A172 (cell line): ENCODE results near the gene CTNNA2. TPM values are rescaled to one million over a fixed set of nuclear protein-coding genes. Genes with fewer than 3 reads are reported as not detected.
"Not testable (repeated sequence)": the region's sequence is repeated elsewhere in the genome, so short reads cannot be mapped to it uniquely, and the experiment has no call there.

Experiments used
- DNase-seq: peaks from one replicate; pipeline ENCODE4 v3.0.0-alpha.2; 2015; ENCODE audit warnings: low spot score
- total RNA-seq: library from RNA; depleted of rRNA; stranded (reverse); fragments of >200 nt; shearing (Covaris generic); gene quantifications from 2 replicates; pipeline ENCODE4 v1.2.3, GENCODE V29; 2014

CTNNA2 gene
- total RNA-seq, 1 experiment from 2014 or later, result 0.31 TPM

GRCh38 chr2:80141007-80141726 lies 628.3 kb downstream of the CTNNA2 start:
- DNase-seq, result no peak

GRCh38 chr2:80145499-80145898 lies 632.6 kb downstream of the CTNNA2 start:
- DNase-seq, result no peak

- DNase-seq, result not testable (repeated sequence)
These were observed 633.9 kb downstream of the CTNNA2 start for GRCh38 chr2:80146757-80147156.

- no peak for DNase-seq
These were observed 634.8 kb downstream of the CTNNA2 start for GRCh38 chr2:80147690-80148089.

GRCh38 chr2:80148906-80149305 lies 636.1 kb downstream of the CTNNA2 start:
- no peak for DNase-seq

GRCh38 chr2:80149991-80150390 lies 637.1 kb downstream of the CTNNA2 start:
- DNase-seq, result no peak

GRCh38 chr2:80151248-80151647 lies 638.4 kb downstream of the CTNNA2 start:
- no peak for DNase-seq

GRCh38 chr2:80151651-80152050 lies 638.8 kb downstream of the CTNNA2 start:
- no peak for DNase-seq

- no peak for DNase-seq
These were observed 640.3 kb downstream of the CTNNA2 start for GRCh38 chr2:80153151-80153550.

GRCh38 chr2:80153768-80154167 lies 640.9 kb downstream of the CTNNA2 start:
- no peak for DNase-seq

- DNase-seq, result no peak
These were observed 641.5 kb downstream of the CTNNA2 start for GRCh38 chr2:80154231-80154915.

- DNase-seq, result no peak
These were observed 651.5 kb downstream of the CTNNA2 start for GRCh38 chr2:80164375-80164774.

GRCh38 chr2:80166483-80167171 lies 653.8 kb downstream of the CTNNA2 start:
- DNase-seq, result no peak

- DNase-seq, result no peak
These were observed 654.5 kb downstream of the CTNNA2 start for GRCh38 chr2:80167284-80167808.

- no peak for DNase-seq
These were observed 655.2 kb downstream of the CTNNA2 start for GRCh38 chr2:80168037-80168436.

GRCh38 chr2:80168801-80169200 lies 656.0 kb downstream of the CTNNA2 start:
- DNase-seq, result no peak

GRCh38 chr2:80169811-80170594 lies 657.2 kb downstream of the CTNNA2 start:
- DNase-seq, result no peak

- no peak for DNase-seq
These were observed 672.2 kb downstream of the CTNNA2 start for GRCh38 chr2:80185091-80185490.

- DNase-seq, result no peak
These were observed 673.4 kb downstream of the CTNNA2 start for GRCh38 chr2:80186262-80186661.

- no peak for DNase-seq
These were observed 674.3 kb downstream of the CTNNA2 start for GRCh38 chr2:80187156-80187555.

GRCh38 chr2:80190166-80190565 lies 677.3 kb downstream of the CTNNA2 start:
- no peak for DNase-seq

- no peak for DNase-seq
These were observed 680.7 kb downstream of the CTNNA2 start for GRCh38 chr2:80193566-80193965.
